Hepatocyte (in vitro differentiated cells): ENCODE results near the gene DDN.

ENCODE experiments used
- EZH2 ChIP-seq: fragments of 200-600 bp; sonication (generic); IDR thresholded peaks from 2 replicates; pipeline ENCODE4 v1.6.1; 2016; ENCODE audit warnings: antibody characterized with exemption, mild to moderate bottlenecking, borderline replicate concordance
- TF ChIP-seq, protein P1 (sequence below): fragments of 200-600 bp; sonication (generic); IDR thresholded peaks from 2 replicates; pipeline ENCODE4 v1.5.1; 2016; ENCODE audit warnings: antibody characterized with exemption, mild to moderate bottlenecking; ENCODE audit not compliant: poor library complexity

DNA sequence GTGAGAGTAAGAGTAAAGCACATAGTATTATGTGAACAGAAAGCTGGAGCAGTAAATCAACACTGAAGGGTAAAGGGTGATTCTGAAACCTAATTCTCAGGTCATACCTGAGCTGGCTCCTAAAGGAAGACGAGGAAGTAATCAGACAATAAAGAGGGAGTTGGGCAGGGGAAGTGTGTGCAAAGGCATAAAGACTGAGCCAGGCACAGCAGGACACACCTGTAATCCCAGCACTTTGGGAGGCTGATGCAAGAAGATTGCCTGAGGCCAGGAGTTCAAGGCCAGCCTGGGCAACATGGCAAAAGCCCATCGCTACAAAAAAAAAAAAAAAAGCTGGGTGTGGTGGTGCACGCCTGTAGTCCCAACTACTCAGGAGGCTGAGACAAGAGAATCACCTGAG is 51.4 kb downstream of the DDN start:
- TF ChIP-seq, protein P1, sequence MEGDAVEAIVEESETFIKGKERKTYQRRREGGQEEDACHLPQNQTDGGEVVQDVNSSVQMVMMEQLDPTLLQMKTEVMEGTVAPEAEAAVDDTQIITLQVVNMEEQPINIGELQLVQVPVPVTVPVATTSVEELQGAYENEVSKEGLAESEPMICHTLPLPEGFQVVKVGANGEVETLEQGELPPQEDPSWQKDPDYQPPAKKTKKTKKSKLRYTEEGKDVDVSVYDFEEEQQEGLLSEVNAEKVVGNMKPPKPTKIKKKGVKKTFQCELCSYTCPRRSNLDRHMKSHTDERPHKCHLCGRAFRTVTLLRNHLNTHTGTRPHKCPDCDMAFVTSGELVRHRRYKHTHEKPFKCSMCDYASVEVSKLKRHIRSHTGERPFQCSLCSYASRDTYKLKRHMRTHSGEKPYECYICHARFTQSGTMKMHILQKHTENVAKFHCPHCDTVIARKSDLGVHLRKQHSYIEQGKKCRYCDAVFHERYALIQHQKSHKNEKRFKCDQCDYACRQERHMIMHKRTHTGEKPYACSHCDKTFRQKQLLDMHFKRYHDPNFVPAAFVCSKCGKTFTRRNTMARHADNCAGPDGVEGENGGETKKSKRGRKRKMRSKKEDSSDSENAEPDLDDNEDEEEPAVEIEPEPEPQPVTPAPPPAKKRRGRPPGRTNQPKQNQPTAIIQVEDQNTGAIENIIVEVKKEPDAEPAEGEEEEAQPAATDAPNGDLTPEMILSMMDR = no peak
- TF ChIP-seq EZH2 = no peak
